ENCODE results near the gene SDK1.

SDK1 gene

GRCh38 chr7:3949242-3949640 is 648.2 kb downstream of the SDK1 start:
- Mint-ChIP-seq H3K4me1 (ENCODE audit: low read depth) (no peaks in the 10 kb centered on the region), H3K27me3 (no peaks in the 10 kb centered on the region), H3K27ac (no peak overlapping the region), H3K36me3 (ENCODE audit: low read depth) (no peaks in the 10 kb centered on the region), H3K9me3 (peaks cover 35% of the 10 kb centered on the region), H3K4me3 (no peak overlapping the region)
- intact Hi-C loops (cut with micrococcal nuclease) = no loop called here

GRCh38 chr7:3950249-3950648 is 649.2 kb downstream of the SDK1 start:
- Mint-ChIP-seq H3K9me3 (peaks cover 27% of the 10 kb centered on the region), H3K4me1 (ENCODE audit: low read depth) (no peaks in the 10 kb centered on the region), H3K36me3 (ENCODE audit: low read depth) (no peaks in the 10 kb centered on the region), H3K27me3 (no peaks in the 10 kb centered on the region), H3K4me3 (no peak overlapping the region), H3K27ac (no peak overlapping the region)
- intact Hi-C loops (cut with micrococcal nuclease) = no loop called here

GRCh38 chr7:3951316-3952055 is 650.4 kb downstream of the SDK1 start:
- no peak overlapping the region for H3K27ac Mint-ChIP-seq
- no peak overlapping the region for H3K4me3 Mint-ChIP-seq
- no peaks in the 10 kb centered on the region for H3K36me3 Mint-ChIP-seq (ENCODE audit: low read depth)
- H3K4me1 Mint-ChIP-seq (ENCODE audit: low read depth) = no peaks in the 10 kb centered on the region
- no peaks in the 10 kb centered on the region for H3K27me3 Mint-ChIP-seq
- intact Hi-C loops (cut with micrococcal nuclease) = no loop called here
- peaks cover 23% of the 10 kb centered on the region for H3K9me3 Mint-ChIP-seq

GRCh38 chr7:3953133-3953532 is 652.1 kb downstream of the SDK1 start:
- Mint-ChIP-seq H3K4me3 (no peak overlapping the region), H3K27ac (no peak overlapping the region), H3K27me3 (no peaks in the 10 kb centered on the region), H3K9me3 (peaks cover 23% of the 10 kb centered on the region), H3K4me1 (ENCODE audit: low read depth) (no peaks in the 10 kb centered on the region), H3K36me3 (ENCODE audit: low read depth) (no peaks in the 10 kb centered on the region)
- intact Hi-C loops (cut with micrococcal nuclease) = no loop called here

- no peaks in the 10 kb centered on the region for H3K27me3 Mint-ChIP-seq
- H3K36me3 Mint-ChIP-seq (ENCODE audit: low read depth) = no peaks in the 10 kb centered on the region
- no peak overlapping the region for H3K27ac Mint-ChIP-seq
- H3K4me1 Mint-ChIP-seq (ENCODE audit: low read depth) = no peaks in the 10 kb centered on the region
- H3K9me3 Mint-ChIP-seq = peaks cover 22% of the 10 kb centered on the region
- intact Hi-C loops (cut with micrococcal nuclease) = no loop called here
- H3K4me3 Mint-ChIP-seq = no peak overlapping the region
These were observed 652.9 kb downstream of the SDK1 start for GRCh38 chr7:3953946-3954345.

GRCh38 chr7:3955026-3955425 is 654.0 kb downstream of the SDK1 start:
- no peaks in the 10 kb centered on the region for H3K36me3 Mint-ChIP-seq (ENCODE audit: low read depth)
- peaks cover 15% of the 10 kb centered on the region for H3K9me3 Mint-ChIP-seq
- H3K27me3 Mint-ChIP-seq = no peaks in the 10 kb centered on the region
- H3K4me1 Mint-ChIP-seq (ENCODE audit: low read depth) = no peaks in the 10 kb centered on the region
- no peak overlapping the region for H3K4me3 Mint-ChIP-seq
- H3K27ac Mint-ChIP-seq = no peak overlapping the region
- intact Hi-C loops (cut with micrococcal nuclease) = no loop called here

- Mint-ChIP-seq H3K27ac (no peak overlapping the region), H3K36me3 (ENCODE audit: low read depth) (no peaks in the 10 kb centered on the region), H3K4me1 (ENCODE audit: low read depth) (no peaks in the 10 kb centered on the region), H3K9me3 (peaks cover 9% of the 10 kb centered on the region), H3K4me3 (no peak overlapping the region), H3K27me3 (no peaks in the 10 kb centered on the region)
- intact Hi-C loops (cut with micrococcal nuclease) = no loop called here
These were observed 655.0 kb downstream of the SDK1 start for GRCh38 chr7:3955751-3956696.

- Mint-ChIP-seq H3K36me3 (ENCODE audit: low read depth) (no peaks in the 10 kb centered on the region), H3K27ac (no peak overlapping the region), H3K4me3 (no peak overlapping the region), H3K27me3 (no peaks in the 10 kb centered on the region), H3K9me3 (peaks cover 7% of the 10 kb centered on the region), H3K4me1 (ENCODE audit: low read depth) (no peaks in the 10 kb centered on the region)
- intact Hi-C loops (cut with micrococcal nuclease) = no loop called here
These were observed 655.9 kb downstream of the SDK1 start for GRCh38 chr7:3956949-3957348.

- Mint-ChIP-seq H3K4me3 (no peak overlapping the region), H3K27ac (no peak overlapping the region), H3K4me1 (ENCODE audit: low read depth) (no peaks in the 10 kb centered on the region), H3K27me3 (no peaks in the 10 kb centered on the region), H3K9me3 (peaks cover 13% of the 10 kb centered on the region), H3K36me3 (ENCODE audit: low read depth) (no peaks in the 10 kb centered on the region)
- intact Hi-C loops (cut with micrococcal nuclease) = no loop called here
These were observed 656.5 kb downstream of the SDK1 start for GRCh38 chr7:3957472-3958108.

- Mint-ChIP-seq H3K27me3 (no peaks in the 10 kb centered on the region), H3K36me3 (ENCODE audit: low read depth) (no peaks in the 10 kb centered on the region), H3K27ac (no peak overlapping the region), H3K9me3 (peaks cover 13% of the 10 kb centered on the region), H3K4me3 (no peak overlapping the region), H3K4me1 (ENCODE audit: low read depth) (no peaks in the 10 kb centered on the region)
- intact Hi-C loops (cut with micrococcal nuclease) = no loop called here
These were observed 657.0 kb downstream of the SDK1 start for GRCh38 chr7:3958109-3958483.

- Mint-ChIP-seq H3K27me3 (no peaks in the 10 kb centered on the region), H3K4me3 (no peak overlapping the region), H3K4me1 (ENCODE audit: low read depth) (no peaks in the 10 kb centered on the region), H3K27ac (no peak overlapping the region), H3K36me3 (ENCODE audit: low read depth) (no peaks in the 10 kb centered on the region), H3K9me3 (peaks cover 13% of the 10 kb centered on the region)
- intact Hi-C loops (cut with micrococcal nuclease) = no loop called here
These were observed 658.3 kb downstream of the SDK1 start for GRCh38 chr7:3959364-3959763.

GRCh38 chr7:3960050-3960763 is 659.2 kb downstream of the SDK1 start:
- Mint-ChIP-seq H3K4me1 (ENCODE audit: low read depth) (no peaks in the 10 kb centered on the region), H3K27me3 (no peaks in the 10 kb centered on the region), H3K27ac (no peak overlapping the region), H3K4me3 (no peak overlapping the region), H3K36me3 (ENCODE audit: low read depth) (no peaks in the 10 kb centered on the region), H3K9me3 (peaks cover 13% of the 10 kb centered on the region)
- intact Hi-C loops (cut with micrococcal nuclease) = no loop called here

GRCh38 chr7:3960942-3961341 is 659.9 kb downstream of the SDK1 start:
- Mint-ChIP-seq H3K4me3 (no peak overlapping the region), H3K27me3 (no peaks in the 10 kb centered on the region), H3K4me1 (ENCODE audit: low read depth) (no peaks in the 10 kb centered on the region), H3K27ac (no peak overlapping the region), H3K36me3 (ENCODE audit: low read depth) (no peaks in the 10 kb centered on the region), H3K9me3 (peaks cover 13% of the 10 kb centered on the region)
- intact Hi-C loops (cut with micrococcal nuclease) = no loop called here
